COLO668 (cell line): Measurements from ENCODE around the gene MYMK.
"Not testable (repeated sequence)": the region's sequence is repeated elsewhere in the genome, so short reads cannot be mapped to it uniquely, and the experiment has no call there.

Experiments
- DNase-seq: peaks from one replicate; lab custom pipeline; 2025; ENCODE audit not compliant: unreplicated experiment; lab: John Stamatoyannopoulos, UW

The MYMK gene, protein sequence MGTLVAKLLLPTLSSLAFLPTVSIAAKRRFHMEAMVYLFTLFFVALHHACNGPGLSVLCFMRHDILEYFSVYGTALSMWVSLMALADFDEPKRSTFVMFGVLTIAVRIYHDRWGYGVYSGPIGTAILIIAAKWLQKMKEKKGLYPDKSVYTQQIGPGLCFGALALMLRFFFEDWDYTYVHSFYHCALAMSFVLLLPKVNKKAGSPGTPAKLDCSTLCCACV

DNA sequence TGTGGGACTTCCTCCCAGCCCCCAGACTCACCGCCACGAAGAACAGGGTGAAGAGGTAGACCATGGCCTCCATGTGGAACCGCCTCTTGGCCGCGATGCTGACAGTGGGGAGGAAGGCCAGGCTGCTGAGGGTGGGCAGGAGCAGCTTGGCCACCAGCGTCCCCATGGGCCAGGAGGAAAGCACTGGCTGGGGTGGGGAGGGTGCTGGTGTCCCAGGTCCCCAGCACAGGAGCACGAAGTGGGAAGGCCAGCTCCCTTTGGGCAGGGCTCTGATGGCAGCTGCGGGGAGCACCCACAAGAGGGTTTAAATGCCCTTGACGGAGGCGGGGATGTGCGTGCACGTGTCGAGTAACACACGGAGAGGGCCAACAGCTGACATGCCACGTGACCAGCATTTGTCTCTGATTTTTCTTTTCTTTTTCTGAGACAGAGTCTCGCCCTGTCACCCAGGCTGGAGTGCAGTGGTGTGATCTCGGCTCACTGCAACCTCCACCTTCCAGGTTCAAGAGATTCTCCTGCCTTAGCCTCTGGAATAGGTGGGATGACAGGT lies at the start of gene MYMK:
Gene MYMK, minus strand, starts transcription at position 281 of the 550 bp plus-strand sequence. Its CDS starts 115 bp downstream, at position 166.
- no peak for DNase-seq

DNA sequence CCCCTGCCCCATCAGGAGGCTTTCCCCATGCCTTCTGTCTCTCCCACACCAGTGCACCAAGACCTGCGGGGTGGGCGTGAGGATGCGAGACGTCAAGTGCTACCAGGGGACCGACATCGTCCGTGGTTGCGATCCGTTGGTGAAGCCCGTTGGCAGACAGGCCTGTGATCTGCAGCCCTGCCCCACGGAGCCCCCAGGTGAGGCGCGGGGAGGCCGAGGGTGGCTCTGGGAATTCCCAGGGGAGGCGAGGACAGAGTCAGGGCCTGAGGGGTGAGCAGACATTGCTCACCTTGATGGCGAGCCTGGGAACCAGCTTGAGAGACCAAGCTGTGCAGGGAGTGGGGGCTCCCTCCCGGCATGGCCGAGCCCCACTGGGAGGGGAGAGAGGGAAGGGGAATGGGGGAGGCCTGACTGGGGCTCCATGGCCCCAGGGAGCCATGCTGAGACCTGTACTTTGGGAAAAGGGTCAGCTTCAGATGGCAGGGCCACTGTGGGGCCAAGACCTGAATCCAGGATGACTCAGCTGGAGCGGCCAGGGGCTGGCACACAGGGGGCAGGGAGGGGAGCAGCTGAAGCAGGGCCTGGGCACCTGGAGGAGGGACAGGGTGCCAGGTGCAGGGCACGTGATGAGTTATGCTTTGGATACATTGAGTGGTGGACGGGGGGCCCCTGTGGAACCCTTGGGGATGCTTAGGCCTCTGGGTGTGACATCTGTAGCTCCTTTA lies 49.2 kb upstream of the MYMK start:
- peak; percentile 31 for DNase-seq

DNA sequence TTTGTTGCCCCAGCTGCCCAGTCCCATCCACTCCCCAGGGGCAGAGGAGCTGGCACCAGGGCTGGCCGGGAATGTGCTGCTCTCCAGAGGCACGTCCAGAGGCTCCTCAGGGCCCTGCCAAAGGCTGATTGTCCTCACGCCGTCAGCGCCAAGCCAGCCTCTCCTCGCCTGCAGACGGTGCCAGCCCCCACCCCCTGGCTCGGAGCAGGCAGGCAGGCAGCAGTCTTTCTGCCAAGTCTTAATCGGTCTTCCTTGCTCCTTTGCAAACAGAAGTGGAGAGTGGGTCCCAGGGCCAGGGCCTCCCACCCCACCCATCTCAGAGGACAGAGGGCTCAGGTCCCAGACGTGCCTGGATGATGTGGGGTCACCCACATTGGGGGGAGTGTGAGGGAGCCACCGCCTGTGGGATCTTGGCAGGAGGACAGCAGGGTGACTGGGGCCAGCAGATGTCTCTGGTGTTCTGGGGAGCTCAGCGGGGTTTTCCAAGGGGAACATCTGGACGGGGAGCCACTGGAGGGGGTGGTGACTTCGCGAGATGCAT lies 48.1 kb upstream of the MYMK start:
- no peak for DNase-seq

DNA sequence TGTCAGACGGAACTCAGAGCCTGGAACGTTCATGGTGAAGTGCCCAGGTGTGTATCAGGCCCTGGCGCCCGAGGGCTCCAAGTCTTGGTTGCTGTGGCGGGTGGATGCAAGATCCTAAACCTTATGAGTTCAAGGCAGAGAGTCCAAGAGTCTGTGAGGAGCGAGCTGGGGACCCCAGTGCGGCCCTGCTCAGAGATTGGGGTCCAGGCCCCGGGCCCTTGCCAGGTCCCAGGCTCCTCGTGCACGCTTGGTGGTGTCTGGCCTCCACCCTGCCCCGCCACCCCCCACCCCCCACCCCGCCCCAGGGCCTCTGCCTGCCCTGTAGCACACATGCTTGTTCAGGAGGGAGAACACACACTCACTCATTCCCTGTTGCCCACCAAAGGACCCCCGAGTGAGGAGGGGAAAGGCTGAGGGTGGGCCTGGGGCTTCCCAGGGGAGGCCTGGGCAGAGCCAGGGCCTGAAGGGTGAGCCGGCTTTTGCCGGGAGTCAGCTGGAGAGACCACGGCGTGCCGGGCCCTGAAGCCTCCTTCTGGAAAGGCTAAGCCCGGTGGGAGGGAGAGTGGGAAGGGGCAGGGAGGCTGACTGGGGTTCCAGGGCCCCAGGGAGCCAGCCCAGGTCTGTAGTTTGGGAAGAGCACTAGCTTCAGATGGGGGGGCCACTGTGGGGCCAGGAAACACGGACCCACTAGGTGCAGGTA lies 47.3 kb upstream of the MYMK start:
- no peak for DNase-seq

DNA sequence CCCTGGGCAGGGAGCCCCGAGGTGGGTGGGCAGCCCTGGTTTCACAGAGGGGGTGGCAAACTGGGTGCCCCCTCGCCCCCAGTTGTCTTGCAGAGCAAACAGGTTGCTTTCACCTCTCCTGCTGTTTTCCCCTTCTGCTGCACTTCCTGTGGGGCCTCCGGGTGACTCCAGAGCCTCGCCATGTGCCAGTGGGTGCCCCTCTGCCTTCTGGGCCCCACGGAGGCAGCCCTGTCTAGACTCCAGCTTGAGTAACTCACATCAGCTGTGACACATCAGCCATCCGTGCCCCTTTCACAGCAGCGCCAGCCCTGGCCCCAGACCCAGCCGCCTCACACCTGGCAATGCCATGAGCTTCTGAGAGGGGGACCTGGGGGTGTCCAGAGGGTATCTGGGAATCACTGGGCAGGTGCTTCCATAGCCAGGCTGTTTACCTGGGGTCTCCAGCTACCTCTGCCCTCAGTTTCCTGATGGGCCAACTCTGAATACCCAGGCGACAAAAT lies 46.7 kb upstream of the MYMK start:
- DNase-seq: no peak

DNA sequence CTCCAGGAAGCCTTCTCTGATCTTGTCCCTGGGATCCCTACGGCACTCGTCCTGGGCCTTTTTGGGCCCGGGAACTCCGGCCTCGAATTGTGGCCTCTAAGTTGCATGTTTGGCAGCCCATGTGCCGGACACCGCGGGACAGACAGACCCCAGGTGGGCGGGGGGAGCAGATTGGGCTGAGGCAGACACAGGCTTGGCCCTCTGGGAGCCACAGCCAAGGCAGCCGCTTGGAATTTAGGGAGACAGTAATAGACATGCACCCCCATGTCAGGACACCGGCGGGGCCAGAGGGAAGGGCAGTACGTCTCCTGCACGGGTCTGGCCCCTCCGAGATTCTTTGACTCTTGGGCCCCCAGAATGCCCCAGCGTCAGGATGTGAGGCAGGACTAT lies 45.9 kb upstream of the MYMK start:
- no peak for DNase-seq

DNA sequence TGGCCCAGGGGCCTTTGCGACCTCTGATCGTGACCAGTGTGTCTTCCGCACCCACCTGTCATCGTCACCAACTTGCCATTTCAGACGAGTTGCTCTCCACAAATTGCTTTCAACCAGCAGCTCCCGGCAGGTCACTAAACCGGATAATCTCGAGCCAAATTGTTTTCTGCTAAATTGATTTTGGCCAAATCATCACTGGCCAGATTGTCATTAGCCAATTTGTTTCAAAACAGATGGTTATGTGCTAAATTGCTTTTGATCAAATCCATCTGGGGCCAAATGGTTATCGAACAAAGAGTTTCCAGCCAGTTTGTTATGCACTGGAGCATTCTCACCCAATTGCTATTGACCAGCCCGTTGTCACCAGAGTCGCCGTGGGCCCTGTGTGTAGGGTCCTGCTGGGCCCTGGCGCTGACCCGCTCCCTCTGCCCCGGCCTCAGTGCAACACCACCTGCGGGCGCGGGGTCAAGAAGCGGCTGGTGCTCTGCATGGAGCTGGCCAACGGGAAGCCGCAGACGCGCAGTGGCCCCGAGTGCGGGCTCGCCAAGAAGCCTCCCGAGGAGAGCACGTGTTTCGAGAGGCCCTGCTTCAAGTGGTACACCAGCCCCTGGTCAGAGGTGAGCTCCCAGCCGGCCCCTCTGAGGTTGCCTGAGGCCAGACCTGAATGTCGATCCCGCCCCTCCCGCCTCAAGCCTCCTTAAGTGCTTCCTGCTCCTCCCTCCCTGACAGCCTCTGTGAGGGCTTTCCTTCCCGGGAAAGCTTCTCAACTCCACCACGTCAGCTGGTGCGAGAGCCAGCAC lies 45.3 kb upstream of the MYMK start:
- no peak for DNase-seq

DNA sequence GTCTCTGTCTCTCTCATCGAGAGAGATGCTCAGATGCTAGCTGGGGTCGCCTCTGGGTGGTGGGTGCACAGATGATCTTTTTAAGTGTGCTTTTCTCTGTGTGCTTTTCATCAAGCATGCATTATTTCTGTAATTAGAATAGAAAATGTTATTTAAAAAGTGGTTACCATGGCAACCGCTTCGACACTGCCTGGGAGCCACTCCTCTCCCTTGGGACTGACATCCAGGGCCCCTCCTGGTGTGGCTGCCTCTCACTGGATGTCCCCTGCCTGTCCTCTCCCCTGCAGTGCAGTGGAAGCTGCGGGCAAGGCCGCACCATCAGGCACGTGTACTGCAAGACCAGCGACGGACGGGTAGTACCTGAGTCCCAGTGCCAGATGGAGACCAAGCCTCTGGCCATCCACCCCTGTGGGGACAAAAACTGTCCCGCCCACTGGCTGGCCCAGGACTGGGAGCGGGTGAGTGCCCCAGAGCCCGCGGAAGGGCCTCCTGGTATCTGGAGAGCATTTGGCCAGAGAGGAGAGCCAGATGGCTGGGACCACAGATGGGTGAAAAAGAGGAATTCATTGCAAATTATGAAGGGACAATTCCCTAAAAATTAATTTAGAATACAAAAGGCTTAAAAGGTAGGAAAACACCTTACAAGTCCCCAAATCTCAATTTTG lies 44.5 kb upstream of the MYMK start:
- no peak for DNase-seq

DNA sequence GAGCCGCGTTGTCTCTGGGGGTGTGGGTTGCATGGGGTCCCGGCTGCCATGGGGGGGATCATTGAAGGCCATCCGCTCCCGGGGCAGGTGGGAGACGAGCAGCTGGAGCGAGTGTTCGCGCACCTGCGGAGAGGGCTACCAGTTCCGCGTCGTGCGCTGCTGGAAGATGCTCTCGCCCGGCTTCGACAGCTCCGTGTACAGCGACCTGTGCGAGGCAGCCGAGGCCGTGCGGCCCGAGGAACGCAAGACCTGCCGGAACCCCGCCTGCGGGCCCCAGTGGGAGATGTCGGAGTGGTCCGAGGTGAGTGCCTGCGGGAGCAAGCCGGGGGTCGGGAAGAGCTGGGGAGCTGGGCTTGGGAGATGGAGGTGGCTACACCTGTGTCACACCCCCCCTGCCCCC lies 43.4 kb upstream of the MYMK start:
- no peak for DNase-seq

DNA sequence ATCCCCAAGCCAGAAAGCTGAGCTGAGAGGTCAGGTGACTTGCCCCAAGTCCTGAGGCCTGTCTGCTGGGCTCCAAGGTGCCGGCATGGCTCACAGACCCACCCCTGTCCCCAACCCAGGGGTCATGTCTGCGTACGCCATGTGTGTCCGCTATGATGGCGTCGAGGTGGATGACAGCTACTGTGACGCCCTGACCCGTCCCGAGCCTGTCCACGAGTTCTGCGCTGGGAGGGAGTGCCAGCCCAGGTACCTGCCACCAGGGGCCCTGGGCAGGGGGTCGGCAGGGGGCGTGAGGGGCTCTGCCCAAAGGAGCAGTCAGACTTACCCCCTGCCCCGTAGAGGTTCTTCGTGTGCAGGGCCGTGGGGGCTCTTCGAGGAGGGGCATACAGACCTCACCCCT lies 42.1 kb upstream of the MYMK start:
- no peak for DNase-seq

DNA sequence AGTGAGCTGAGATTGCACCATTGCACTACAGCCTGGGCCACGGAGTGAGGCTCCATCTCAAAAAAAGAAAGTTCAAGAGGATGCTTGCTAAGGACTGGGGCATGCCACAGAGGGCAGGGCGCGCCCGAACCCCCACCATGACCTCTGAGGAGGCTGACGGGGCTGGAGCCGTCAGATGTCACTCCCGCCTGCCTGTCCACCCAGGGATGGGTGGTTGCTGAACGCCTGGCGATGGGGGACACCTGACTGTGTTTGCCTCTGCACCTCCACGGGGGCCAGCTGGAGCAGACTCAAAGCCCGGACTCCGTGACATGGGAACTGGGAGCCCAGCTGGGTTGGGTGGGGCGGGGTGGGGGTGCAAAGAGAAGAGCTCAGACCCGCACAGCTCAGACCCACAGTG lies 41.6 kb upstream of the MYMK start:
- no peak for DNase-seq

DNA sequence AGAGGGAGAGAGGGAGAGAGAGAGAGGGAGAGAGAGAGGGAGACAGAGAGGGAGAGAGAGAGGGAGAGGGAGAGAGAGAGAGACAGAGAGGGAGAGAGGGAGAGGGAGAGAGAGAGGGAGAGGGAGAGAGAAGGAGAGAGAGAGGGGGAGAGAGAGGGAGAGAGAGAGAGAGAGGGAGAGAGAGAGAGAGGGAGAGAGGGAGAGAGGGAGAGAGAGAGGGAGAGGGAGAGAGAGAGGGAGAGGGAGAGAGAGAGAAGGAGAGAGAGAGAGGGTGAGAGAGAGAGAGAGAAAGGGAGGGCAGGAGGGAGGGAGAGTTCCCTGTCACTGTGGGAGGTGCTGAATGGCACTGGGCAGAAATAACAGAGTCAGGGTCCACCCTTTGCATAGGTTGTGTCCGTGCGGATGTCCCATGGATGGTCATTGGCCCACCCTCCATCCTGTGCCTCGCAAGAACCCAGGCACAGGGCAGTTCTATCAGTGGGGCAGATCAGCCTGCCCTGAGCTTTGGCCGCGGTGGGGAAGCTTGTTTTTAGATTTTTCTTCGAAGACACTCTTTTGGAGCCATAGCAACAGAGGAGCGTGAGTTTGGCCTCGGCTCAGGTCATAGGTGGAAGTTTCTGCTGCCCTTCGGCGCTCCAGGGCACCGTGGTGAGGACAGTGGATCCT lies 39.8 kb upstream of the MYMK start:
- no peak for DNase-seq

DNA sequence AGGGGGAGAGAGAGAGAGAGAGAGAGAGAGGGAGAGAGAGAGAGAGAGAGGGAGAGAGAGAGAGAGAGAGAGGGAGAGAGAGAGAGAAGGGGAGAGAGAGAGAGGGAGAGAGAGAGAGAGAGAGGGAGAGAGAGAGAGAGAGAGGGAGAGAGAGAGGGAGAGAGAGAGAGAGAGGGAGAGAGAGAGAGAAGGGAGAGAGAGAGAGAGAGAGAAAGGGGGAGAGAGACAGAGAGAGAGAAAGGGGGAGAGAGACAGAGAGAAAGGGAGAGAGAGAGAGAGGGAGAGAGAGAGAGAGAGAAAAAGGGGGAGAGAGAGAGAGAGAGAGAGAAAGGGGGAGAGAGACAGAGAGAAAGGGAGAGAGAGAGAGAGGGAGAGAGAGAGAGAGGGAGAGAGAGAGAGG lies 39.1 kb upstream of the MYMK start:
- DNase-seq: not testable (repeated sequence)

DNA sequence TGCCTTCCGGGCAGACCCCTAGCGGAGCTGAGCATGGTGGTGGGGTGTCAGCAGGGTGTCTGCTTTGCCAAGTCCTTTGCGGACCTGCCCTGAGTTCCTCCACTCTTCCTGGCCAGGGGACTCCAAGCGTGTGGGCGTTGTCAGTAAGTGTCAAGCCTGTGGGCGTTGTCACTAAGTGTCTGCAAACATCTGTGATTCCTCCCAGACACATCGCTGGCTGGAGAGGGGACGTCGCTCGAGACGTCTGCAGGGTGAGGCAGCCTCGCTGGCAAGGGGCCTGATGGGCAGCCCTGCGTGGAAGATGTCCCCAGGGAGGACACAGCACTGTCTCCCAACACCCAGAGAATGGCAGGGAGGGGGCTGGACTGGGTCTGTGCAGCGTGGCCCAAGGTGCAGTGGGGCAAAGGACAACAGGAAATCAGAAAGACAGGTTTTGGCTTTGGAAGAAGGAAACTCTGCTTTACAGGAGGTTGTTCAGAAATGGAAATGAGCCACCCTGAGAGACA lies 38.6 kb upstream of the MYMK start:
- DNase-seq: no peak

DNA sequence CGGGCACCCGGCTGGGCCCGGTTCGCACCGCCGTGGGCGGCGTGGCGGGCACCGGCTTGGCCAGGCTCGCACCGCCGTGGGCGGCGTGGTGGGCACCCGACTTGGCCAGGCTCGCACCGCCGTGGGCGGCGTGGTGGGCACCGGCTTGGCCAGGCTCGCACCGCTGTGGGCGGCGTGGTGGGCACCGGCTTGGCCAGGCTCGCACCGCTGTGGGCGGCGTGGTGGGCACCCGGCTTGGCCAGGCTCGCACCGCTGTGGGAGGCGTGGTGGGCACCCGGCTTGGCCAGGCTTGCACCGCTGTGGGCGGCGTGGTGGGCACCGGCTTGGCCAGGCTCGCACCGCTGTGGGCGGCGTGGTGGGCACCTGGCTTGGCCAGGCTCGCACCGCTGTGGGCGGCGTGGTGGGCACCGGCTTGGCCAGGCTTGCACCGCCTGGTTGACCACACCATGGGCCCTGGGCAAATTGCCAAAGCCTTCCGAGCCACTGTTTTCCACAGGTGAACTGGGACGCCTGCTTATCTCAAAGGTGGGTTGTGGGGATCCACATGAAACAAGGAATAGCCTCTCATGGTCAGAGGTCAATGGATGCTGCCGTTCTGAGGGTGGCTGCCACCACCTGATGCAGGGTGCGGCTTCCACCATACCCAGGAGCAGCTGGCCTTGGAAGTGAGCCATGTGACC lies 38.0 kb upstream of the MYMK start:
- DNase-seq: no peak

DNA sequence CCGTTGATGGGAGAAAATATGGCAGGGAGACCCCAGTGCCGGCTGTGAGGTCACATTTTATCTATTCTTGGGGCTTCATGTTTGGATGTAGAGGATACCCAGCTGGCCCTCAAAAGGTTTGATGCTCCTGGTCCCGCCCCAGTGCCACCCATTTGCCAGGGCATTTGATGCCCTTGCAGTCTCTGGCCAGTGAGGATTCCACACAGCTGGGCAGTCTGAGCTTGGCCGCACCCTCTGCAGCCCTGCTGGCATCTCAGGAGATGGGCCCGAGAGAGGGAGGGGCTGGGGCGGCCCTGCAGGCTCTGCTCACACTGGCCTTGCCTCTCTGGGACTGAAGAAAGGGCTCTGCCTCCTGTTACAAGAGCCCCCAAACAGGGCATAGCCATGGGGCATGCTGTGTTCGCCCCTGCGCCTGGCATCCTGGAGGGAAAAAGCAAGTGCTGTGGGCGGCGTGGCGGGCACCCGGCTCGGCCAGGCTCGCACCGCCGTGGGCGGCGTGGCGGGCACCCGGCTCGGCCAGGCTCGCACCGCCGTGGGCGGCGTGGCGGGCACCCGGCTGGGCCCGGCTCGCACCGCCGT lies 37.3 kb upstream of the MYMK start:
- DNase-seq: no peak

DNA sequence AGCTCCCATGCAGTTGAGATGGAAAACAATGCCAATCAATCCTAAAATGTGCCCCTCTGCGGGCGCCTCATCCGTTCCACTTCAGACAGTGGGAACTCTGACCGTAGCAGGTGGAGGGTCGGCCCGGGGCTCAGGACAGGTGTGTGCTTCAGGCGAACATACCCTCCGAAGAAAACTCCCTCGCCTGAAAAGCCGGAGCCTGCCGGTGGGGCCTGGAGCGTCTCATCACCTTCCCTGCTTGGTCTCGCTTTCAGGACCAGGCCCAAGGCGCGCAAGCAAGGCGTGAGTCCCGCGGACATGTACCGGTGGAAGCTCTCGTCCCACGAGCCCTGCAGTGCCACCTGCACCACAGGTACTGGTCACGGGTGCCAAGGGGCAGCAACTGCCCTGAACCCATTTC lies 36.2 kb upstream of the MYMK start:
- no peak for DNase-seq

DNA sequence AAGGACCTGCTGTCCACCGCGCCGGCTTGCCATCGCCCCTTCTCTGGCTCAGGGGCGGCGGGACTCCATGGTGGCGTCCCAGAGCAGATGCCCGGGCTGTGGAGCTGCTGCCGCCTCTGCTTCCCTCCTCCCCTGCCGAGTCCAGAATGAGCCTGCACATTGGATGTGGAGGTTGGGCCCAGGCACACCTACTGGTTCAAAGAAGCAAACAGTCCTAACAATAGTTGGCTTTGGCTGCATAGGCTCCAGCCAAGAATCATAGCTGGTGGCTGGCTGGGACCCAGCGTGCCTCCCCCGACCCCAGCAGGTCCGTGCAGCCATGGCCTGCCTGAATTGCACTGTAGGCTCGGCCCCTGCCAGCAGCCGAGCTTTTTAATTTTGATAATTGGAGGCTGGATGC lies 35.6 kb upstream of the MYMK start:
- DNase-seq: no peak
